ENCODE measurements around the gene UQCR11.

DNA sequence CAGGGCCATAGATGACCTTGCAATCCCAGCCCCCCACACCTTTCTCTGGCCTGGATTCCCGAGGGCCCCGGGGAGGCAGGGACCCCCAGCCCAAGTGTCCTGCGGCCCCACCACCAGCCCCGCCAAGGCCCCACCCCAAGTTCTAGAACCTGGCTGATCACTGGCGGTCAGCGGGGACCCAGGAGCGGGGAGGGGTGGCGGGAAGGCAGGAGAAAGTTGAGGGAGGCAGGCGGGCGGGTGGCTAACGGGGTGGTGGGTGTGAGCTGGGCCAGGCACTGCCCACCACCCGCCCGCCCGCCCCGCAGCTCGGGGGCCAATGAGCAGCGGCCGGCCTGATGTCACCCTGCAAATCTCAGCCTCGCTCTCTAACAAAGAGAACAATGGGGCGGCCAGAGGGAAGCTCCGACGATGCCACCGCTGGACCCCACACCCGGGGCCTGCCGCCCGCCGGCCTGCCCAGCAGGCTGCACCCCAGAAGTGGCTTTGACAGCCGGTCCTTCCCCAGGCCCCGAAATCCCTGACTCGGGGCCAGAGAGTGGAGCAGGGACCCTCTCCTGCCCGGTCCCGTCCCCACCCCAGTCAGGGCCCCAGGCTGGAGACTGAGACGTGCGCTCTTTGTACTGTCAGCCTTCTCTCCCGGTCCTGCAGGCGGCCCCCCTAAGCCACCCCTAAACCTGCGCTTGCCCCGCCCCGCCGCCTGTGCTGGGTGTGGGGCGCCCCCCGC lies 38.7 kb downstream of the UQCR11 start:
- TF ChIP-seq, protein P1, sequence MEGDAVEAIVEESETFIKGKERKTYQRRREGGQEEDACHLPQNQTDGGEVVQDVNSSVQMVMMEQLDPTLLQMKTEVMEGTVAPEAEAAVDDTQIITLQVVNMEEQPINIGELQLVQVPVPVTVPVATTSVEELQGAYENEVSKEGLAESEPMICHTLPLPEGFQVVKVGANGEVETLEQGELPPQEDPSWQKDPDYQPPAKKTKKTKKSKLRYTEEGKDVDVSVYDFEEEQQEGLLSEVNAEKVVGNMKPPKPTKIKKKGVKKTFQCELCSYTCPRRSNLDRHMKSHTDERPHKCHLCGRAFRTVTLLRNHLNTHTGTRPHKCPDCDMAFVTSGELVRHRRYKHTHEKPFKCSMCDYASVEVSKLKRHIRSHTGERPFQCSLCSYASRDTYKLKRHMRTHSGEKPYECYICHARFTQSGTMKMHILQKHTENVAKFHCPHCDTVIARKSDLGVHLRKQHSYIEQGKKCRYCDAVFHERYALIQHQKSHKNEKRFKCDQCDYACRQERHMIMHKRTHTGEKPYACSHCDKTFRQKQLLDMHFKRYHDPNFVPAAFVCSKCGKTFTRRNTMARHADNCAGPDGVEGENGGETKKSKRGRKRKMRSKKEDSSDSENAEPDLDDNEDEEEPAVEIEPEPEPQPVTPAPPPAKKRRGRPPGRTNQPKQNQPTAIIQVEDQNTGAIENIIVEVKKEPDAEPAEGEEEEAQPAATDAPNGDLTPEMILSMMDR (conservative IDR thresholded peaks at IDR 0.05; ENCODE audit: low read length) = no peak
- TF ChIP-seq EZH2phosphoT487 (IDR thresholded peaks at IDR 0.05; ENCODE audit: borderline replicate concordance, low read depth, low read length) = no peak
